K562 (cell line): Measurements from ENCODE around the gene PARD3B. TPM values are rescaled to one million over a fixed set of nuclear protein-coding genes. Genes with fewer than 3 reads are reported as not detected.

Experiments used
- ATAC-seq: fragments of 200-7000 bp; cut with Tn5 transposase; 3 replicates; pipeline ENCODE4 v1.9.1; 2020; ENCODE audit warnings: moderate library complexity
- BruUV-seq: library from RNA; stranded (reverse); fragments of 400-500 nt; replicated peaks from 2 replicates; lab custom pipeline; 2021; lab: Mats Ljungman, UMichigan
- CTCF ChIA-PET: fragments of 300-600 bp; formaldehyde crosslinking; extraction: SDS; loops from one replicate; lab custom pipeline; 2021; ENCODE audit warnings: low intra/inter-chr PET ratio; lab: Yijun Ruan, JAX
- POLR2A ChIA-PET: fragments of 300-600, 350-650 bp; sonication (Branson Sonifier 250); formaldehyde crosslinking; extraction: SDS; loops from one replicate; lab custom pipeline; 2021; ENCODE audit warnings: antibody characterized with exemption, inconsistent platforms; lab: Yijun Ruan, JAX
- DNase-seq, 4 experiments: peaks; one replicate each; pipeline versions ENCODE4 v3.0.0 to v3.0.0-alpha.2; 2011 to 2018; ENCODE audit warnings: low spot score in 3 of 4, mixed read lengths in 3 of 4; ENCODE audit errors: extremely low read depth in 1 of 4
- FAIRE-seq: peaks from 2 replicates; lab custom pipeline; 2011; peaks lifted over from hg19 to GRCh38; lab: Jason Lieb, UNC
- H2AFZ ChIP-seq: 2 replicates; pipeline ENCODE4 v1.6.0; 2011; ENCODE audit warnings: low read depth, low read length, control low read depth, inconsistent platforms
- H3K27ac ChIP-seq: fragments of 200-600 bp; 3 replicates; pipeline ENCODE4 v1.8.0; 2011; ENCODE audit warnings: low read depth, mild to moderate bottlenecking, control low read depth, inconsistent platforms, low read length, moderate library complexity, mixed read lengths; ENCODE audit errors: extremely low read depth
- H3K27me3 ChIP-seq, 2 experiments: fragments of 300-600 bp in 1 of 2; 2 replicates in 1 of 2; 3 replicates in 1 of 2; pipeline versions ENCODE4 v1.6.0 to v1.8.0; 2011; ENCODE audit warnings: inconsistent platforms in 2 of 2, low read length in 2 of 2, mild to moderate bottlenecking in 1 of 2, mixed read lengths in 1 of 2, moderate library complexity in 1 of 2; ENCODE audit not compliant: control insufficient read depth in 2 of 2, insufficient read depth in 2 of 2
- H3K36me3 ChIP-seq: fragments of 300-600 bp; 3 replicates; pipeline ENCODE4 v1.8.0; 2011; ENCODE audit warnings: mild to moderate bottlenecking, low read length, inconsistent platforms; ENCODE audit not compliant: control insufficient read depth, insufficient read depth
- H3K4me1 ChIP-seq, 2 experiments: fragments of 200-600 bp in 1 of 2; replicated peaks in 1 of 2; 2 replicates in 1 of 2; 3 replicates in 1 of 2; pipeline versions ENCODE4 v1.5.1 to v1.8.0; 2011; ENCODE audit warnings: inconsistent platforms in 2 of 2, low read length in 2 of 2, mild to moderate bottlenecking in 1 of 2, mixed read lengths in 1 of 2, moderate library complexity in 1 of 2; ENCODE audit not compliant: control insufficient read depth in 2 of 2, insufficient read depth in 2 of 2
- H3K4me2 ChIP-seq: 2 replicates; pipeline ENCODE4 v1.6.1; 2011; ENCODE audit warnings: low read length, control low read depth, inconsistent platforms, mixed read lengths; ENCODE audit not compliant: insufficient read depth
- H3K4me3 ChIP-seq: fragments of 200-600 bp; sonication (generic), shearing (Covaris generic); 2 replicates; pipeline ENCODE4 v1.5.1; 2016; ENCODE audit warnings: control low read depth, inconsistent platforms
- H3K79me2 ChIP-seq: fragments of 200-600 bp; 3 replicates; pipeline ENCODE4 v1.8.0; 2011; ENCODE audit warnings: low read length, inconsistent platforms; ENCODE audit not compliant: control insufficient read depth, insufficient read depth
- H3K9ac ChIP-seq, 2 experiments: 2 replicates each; pipeline versions ENCODE4 v1.6.0 to v1.6.1; 2011; ENCODE audit warnings: low read depth in 2 of 2, low read length in 2 of 2, control low read depth in 1 of 2, inconsistent platforms in 1 of 2, mild to moderate bottlenecking in 1 of 2, mixed read lengths in 1 of 2; ENCODE audit not compliant: insufficient read depth in 1 of 2
- H3K9me1 ChIP-seq: one replicate; pipeline ENCODE4 v1.6.0; 2011; ENCODE audit warnings: inconsistent platforms, mild to moderate bottlenecking, low read length, moderate library complexity; ENCODE audit not compliant: control insufficient read depth, insufficient read depth
- H3K9me3 ChIP-seq: replicated peaks from 2 replicates; pipeline ENCODE4 v1.5.1; 2011; ENCODE audit warnings: low read depth, low read length, inconsistent platforms; ENCODE audit not compliant: control insufficient read depth, insufficient read depth
- H4K20me1 ChIP-seq: replicated peaks from 2 replicates; pipeline ENCODE4 v1.6.1; 2011; ENCODE audit warnings: low read length, inconsistent platforms, mixed read lengths; ENCODE audit not compliant: control insufficient read depth, insufficient read depth
- BMI1 ChIP-seq: fragments of 150-350 bp; IDR thresholded peaks from 2 replicates; pipeline ENCODE4 v1.6.1; 2014; ENCODE audit warnings: low read length
- CEBPB ChIP-seq: fragments of 450-650 bp; IDR thresholded peaks from 2 replicates; pipeline ENCODE4 v1.6.1; 2016; ENCODE audit warnings: missing genetic modification characterization, missing compliant biosample characterization
- EP300 ChIP-seq: IDR thresholded peaks from 2 replicates; pipeline ENCODE4 v1.6.1; 2012; ENCODE audit warnings: low read length, improper control_type of control experiment
- ETV5 ChIP-seq: sonication (generic); formaldehyde crosslinking; IDR thresholded peaks from 2 replicates; pipeline ENCODE4 v1.4.0; 2020; ENCODE audit warnings: low read depth, mild to moderate bottlenecking, missing genetic modification reagents
- EZH2 ChIP-seq: IDR thresholded peaks from 2 replicates; pipeline ENCODE4 v1.6.1; 2012; ENCODE audit warnings: low read depth, mild to moderate bottlenecking, inconsistent platforms, low read length, borderline replicate concordance
- FOS ChIP-seq: IDR thresholded peaks from 3 replicates; pipeline ENCODE4 v1.6.1; 2011; ENCODE audit not compliant: insufficient read length; ENCODE audit errors: extremely low read depth
- FOXJ3 ChIP-seq: sonication (generic); formaldehyde crosslinking; IDR thresholded peaks from 2 replicates; pipeline ENCODE4 v1.4.0; 2020; ENCODE audit warnings: mild to moderate bottlenecking, missing genetic modification reagents
- HMGN3 ChIP-seq: IDR thresholded peaks from 2 replicates; pipeline ENCODE4 v1.6.1; 2011; ENCODE audit warnings: borderline replicate concordance, low read depth, mild to moderate bottlenecking, mixed read lengths, low read length; ENCODE audit not compliant: insufficient read length; ENCODE audit errors: extremely low read depth
- MCM2 ChIP-seq: fragments of 450-650 bp; IDR thresholded peaks from 2 replicates; pipeline ENCODE4 v1.6.1; 2017; ENCODE audit warnings: low read depth, mild to moderate bottlenecking
- NFIX ChIP-seq: fragments of 250-450 bp; sonication (Bioruptor Pico); IDR thresholded peaks from 2 replicates; pipeline ENCODE4 v1.4.0; 2020; ENCODE audit warnings: low read depth, mild to moderate bottlenecking, moderate library complexity
- PRPF4 ChIP-seq: fragments of 200-400 bp; formaldehyde crosslinking; IDR thresholded peaks from one replicate; pipeline ENCODE4 v1.6.1; 2017; ENCODE audit warnings: low read length, low read depth, mild to moderate bottlenecking; ENCODE audit not compliant: insufficient read depth, poor library complexity, severe bottlenecking
- RHOXF2B ChIP-seq: fragments of 250-450 bp; sonication (Bioruptor Pico); conservative IDR thresholded peaks from 2 replicates; pipeline ENCODE4 v1.5.1; 2021
- SAFB2 ChIP-seq: fragments of 200-400 bp; formaldehyde crosslinking; IDR thresholded peaks from 2 replicates; pipeline ENCODE4 v1.6.1; 2018; ENCODE audit warnings: borderline replicate concordance, low read length, low read depth, moderate library complexity; ENCODE audit not compliant: severe bottlenecking
- ZNF324 ChIP-seq: fragments of 250-450 bp; sonication (Bioruptor Pico); IDR thresholded peaks from 2 replicates; pipeline ENCODE4 v1.4.0; 2020; ENCODE audit warnings: mild to moderate bottlenecking
- ZNF586 ChIP-seq: fragments of 450-650 bp; formaldehyde crosslinking; conservative IDR thresholded peaks from 2 replicates; pipeline ENCODE4 v1.4.0; 2020; ENCODE audit warnings: mild to moderate bottlenecking, moderate library complexity
- WGBS: fragments of 100-300 bp; shearing (Covaris generic); methylation state at CpG from one replicate; pipeline ENCODE4 v1.1.6; 2016; ENCODE audit warnings: low coverage, mixed read lengths; ENCODE audit not compliant: insufficient coverage; ENCODE audit errors: missing lambda C conversion rate; 5-methylcytosine and 5-hydroxymethylcytosine counted together
- in situ Hi-C: fragments of 300-500 bp; cut with MboI; formaldehyde crosslinking; loops from 4 replicates; pipeline ENCODE4 v1.15.0; 2018; ENCODE audit warnings: inconsistent platforms, mixed read lengths
- intact Hi-C: fragments of 100-400 bp; cut with micrococcal nuclease; formaldehyde crosslinking; loops from 2 replicates; pipeline ENCODE4 v1.14.2; 2022
- polyA plus RNA-seq, 8 experiments: library from polyadenylated mRNA; depleted of rRNA in 4 of 8; stranded (reverse) in 5 of 8; unstranded in 3 of 8; fragments of >200 nt; fragmentation: Nextera tagmentation in 2 of 8; fragmentation: Illumina TruSeq in 1 of 8; extraction: Ambion mirVana in 2 of 8; extraction: Trizol in 1 of 8; gene quantifications; 2 replicates each; pipeline versions ENCODE4 v1.2.1 to v1.2.3, GENCODE V29; 2011 to 2014; ENCODE audit warnings: inconsistent platforms in 1 of 8, missing spikeins in 1 of 8
- total RNA-seq, 7 experiments: library from RNA; depleted of rRNA in 6 of 7; stranded (reverse); fragments of >200 nt in 6 of 7; fragmentation: Illumina TruSeq in 2 of 7; extraction: Trizol in 2 of 7; gene quantifications; 2 replicates each; pipeline versions ENCODE4 v1.2.1 to v1.2.3, GENCODE V29; 2011 to 2021; ENCODE audit warnings: low replicate concordance in 1 of 7
- TF ChIP-seq, protein P1 (sequence below): sonication (generic); formaldehyde crosslinking; IDR thresholded peaks from 2 replicates; pipeline ENCODE4 v1.8.0; 2023; ENCODE audit warnings: mild to moderate bottlenecking, missing genetic modification reagents

Gene PARD3B
- total and polyA plus RNA-seq, 9 of the 15 experiments (the other 6 are each of a cell fraction or from before 2014, with no cell fraction given) = 0.15 to 3.0 (median 1.1) TPM

DNA sequence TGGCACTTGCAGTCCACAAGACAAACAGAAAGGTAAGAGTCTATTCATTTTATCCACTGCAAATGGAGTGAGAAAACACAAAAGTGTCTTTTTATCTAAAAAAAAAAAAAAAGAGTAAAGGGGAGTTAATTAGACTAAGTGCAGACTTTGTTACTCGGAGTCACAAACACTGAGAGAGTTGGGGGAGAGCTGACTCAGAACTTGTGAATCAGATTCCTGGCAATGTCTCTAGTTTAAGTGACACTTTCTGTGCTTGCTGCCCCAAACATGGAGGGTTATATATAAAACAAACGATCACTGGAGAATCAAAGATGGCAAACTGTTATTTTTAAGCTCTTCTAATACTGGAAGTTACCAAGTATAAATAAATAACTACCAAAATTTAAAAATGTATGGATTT, 631.3 kb downstream of the PARD3B start:
- Histone ChIP-seq H3K4me1 (no peaks in the 10 kb centered on the region), H3K9me1 (no peaks in the 10 kb centered on the region), H4K20me1 (no peaks in the 10 kb centered on the region), H2AFZ (no peak overlapping the region), H3K9ac (no peak overlapping the region), H3K36me3 (no peaks in the 10 kb centered on the region), H3K27ac (no peak overlapping the region), H3K79me2 (no peaks in the 10 kb centered on the region), H3K4me3 (no peak overlapping the region), H3K4me2 (no peak overlapping the region), H3K9me3 (no peaks in the 10 kb centered on the region), H3K27me3 (no peaks in the 10 kb centered on the region)
- DNase-seq (no peak), FAIRE-seq (no peak), ATAC-seq (no peak)
- BruUV-seq = no TSS peak
- intact Hi-C loops = no loop called here
- ChIA-PET POLR2A (interaction anchor here (0.6 kb wide), 1 partner anchor 166 kb away, joined by 3 read pairs; no protein-coding TSS in a partner anchor), CTCF (no interaction called here)
- in situ Hi-C loops = no loop called here
- TF ChIP-seq MCM2 (no peak), EZH2 (no peak), HMGN3 (no peak), ZNF586 (CRISPR knock-in tag) (no peak), ZNF324 (no peak)
- WGBS = 31% methylated on average over 2 of the region's 2 CpGs

DNA sequence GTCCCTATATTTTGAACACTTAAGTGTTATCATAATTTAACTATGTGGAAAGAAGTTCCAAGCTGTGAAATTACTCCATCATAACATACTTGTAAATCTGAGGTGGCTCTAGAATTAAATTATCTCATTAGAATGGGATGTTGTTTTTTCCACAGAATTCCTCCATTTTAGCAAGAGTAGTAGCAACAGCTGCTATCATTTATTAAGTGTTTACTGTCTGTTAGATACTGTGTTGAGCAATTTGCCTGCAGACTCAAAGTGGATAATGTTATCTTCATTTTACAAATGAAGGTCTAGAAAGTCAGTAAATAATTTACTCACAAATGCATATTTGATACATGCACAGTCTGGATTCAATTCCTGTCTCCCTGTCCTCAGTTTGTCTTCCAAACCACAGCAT, 632.3 kb downstream of the PARD3B start:
- no peak for ATAC-seq

More for the DNA sequence above, 632.3 kb downstream of the PARD3B start:
- H3K27ac ChIP-seq = no peak overlapping the region
- FAIRE-seq (no peak), DNase-seq (no peak)
- no peak overlapping the region for H3K4me2 ChIP-seq
- H4K20me1 ChIP-seq = no peaks in the 10 kb centered on the region
- H3K36me3 ChIP-seq = no peaks in the 10 kb centered on the region
- intact Hi-C loops = no loop called here
- no peaks in the 10 kb centered on the region for H3K9me1 ChIP-seq
- TF ChIP-seq ETV5 (no peak), RHOXF2B (CRISPR knock-in tag) (no peak), EP300 (no peak), FOXJ3 (no peak), SAFB2 (no peak), NFIX (CRISPR knock-in tag) (no peak), BMI1 (no peak), CEBPB (no peak), PRPF4 (no peak), FOS (no peak)
- TF ChIP-seq, protein P1, sequence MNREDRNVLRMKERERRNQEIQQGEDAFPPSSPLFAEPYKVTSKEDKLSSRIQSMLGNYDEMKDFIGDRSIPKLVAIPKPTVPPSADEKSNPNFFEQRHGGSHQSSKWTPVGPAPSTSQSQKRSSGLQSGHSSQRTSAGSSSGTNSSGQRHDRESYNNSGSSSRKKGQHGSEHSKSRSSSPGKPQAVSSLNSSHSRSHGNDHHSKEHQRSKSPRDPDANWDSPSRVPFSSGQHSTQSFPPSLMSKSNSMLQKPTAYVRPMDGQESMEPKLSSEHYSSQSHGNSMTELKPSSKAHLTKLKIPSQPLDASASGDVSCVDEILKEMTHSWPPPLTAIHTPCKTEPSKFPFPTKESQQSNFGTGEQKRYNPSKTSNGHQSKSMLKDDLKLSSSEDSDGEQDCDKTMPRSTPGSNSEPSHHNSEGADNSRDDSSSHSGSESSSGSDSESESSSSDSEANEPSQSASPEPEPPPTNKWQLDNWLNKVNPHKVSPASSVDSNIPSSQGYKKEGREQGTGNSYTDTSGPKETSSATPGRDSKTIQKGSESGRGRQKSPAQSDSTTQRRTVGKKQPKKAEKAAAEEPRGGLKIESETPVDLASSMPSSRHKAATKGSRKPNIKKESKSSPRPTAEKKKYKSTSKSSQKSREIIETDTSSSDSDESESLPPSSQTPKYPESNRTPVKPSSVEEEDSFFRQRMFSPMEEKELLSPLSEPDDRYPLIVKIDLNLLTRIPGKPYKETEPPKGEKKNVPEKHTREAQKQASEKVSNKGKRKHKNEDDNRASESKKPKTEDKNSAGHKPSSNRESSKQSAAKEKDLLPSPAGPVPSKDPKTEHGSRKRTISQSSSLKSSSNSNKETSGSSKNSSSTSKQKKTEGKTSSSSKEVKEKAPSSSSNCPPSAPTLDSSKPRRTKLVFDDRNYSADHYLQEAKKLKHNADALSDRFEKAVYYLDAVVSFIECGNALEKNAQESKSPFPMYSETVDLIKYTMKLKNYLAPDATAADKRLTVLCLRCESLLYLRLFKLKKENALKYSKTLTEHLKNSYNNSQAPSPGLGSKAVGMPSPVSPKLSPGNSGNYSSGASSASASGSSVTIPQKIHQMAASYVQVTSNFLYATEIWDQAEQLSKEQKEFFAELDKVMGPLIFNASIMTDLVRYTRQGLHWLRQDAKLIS (CRISPR knock-in tag) = no peak
- CTCF ChIA-PET = no interaction called here
- no TSS peak for BruUV-seq
- no peaks in the 10 kb centered on the region for H3K79me2 ChIP-seq
- in situ Hi-C loops = no loop called here
- no peaks in the 10 kb centered on the region for H3K27me3 ChIP-seq
- POLR2A ChIA-PET = no interaction called here
- no peak overlapping the region for H2AFZ ChIP-seq
- H3K9ac ChIP-seq = no peak overlapping the region
- H3K4me1 ChIP-seq = no peaks in the 10 kb centered on the region
- no peak overlapping the region for H3K4me3 ChIP-seq
- no peaks in the 10 kb centered on the region for H3K9me3 ChIP-seq
